ENCODE data around the gene CDK6. TPM values are rescaled to one million over a fixed set of nuclear protein-coding genes. Genes with fewer than 3 reads are reported as not detected.

Gene CDK6
- total RNA-seq, 3 donors from 2014 or later (not counting 1 experiment from before 2014, with no cell fraction given), result 41.1 to 46.3 (median 45.1) TPM

GRCh38 chr7:92727755-92728154 lies 108.6 kb downstream of the CDK6 start:
- ATAC-seq (no peak), DNase-seq (no peak)
- H3K36me3 Mint-ChIP-seq, result peaks cover 18% of the 10 kb centered on the region
- H3K4me1 ChIP-seq (ENCODE audit: control insufficient read depth, insufficient read depth, low read length), result peaks cover 3% of the 10 kb centered on the region
- no peak overlapping the region for H3K27ac Mint-ChIP-seq
- intact Hi-C loops (cut with micrococcal nuclease), result no loop called here
- H3K9me3 ChIP-seq (ENCODE audit: control insufficient read depth, insufficient read depth, low read length), result no peaks in the 10 kb centered on the region
- H3K4me3 ChIP-seq (ENCODE audit: low read length), result no peak overlapping the region
- no peak overlapping the region for H3K4me3 Mint-ChIP-seq
- H3K9me3 Mint-ChIP-seq, result no peaks in the 10 kb centered on the region
- H3K4me1 Mint-ChIP-seq, result peaks cover 16 to 20% of the 10 kb centered on the region in 2 donors
- no peaks in the 10 kb centered on the region for H3K27me3 Mint-ChIP-seq (ENCODE audit: low read depth in 2 of 2)
- H3K36me3 ChIP-seq (ENCODE audit: control insufficient read depth, insufficient read depth, low read length), result peaks cover 20% of the 10 kb centered on the region
- WGBS (ENCODE audit: insufficient coverage), result no CpG with 5 or more reads among the region's 1 CpG
- no peaks in the 10 kb centered on the region for H3K27me3 ChIP-seq (ENCODE audit: control insufficient read depth, insufficient read depth, low read length)
- TF ChIP-seq, protein P1, sequence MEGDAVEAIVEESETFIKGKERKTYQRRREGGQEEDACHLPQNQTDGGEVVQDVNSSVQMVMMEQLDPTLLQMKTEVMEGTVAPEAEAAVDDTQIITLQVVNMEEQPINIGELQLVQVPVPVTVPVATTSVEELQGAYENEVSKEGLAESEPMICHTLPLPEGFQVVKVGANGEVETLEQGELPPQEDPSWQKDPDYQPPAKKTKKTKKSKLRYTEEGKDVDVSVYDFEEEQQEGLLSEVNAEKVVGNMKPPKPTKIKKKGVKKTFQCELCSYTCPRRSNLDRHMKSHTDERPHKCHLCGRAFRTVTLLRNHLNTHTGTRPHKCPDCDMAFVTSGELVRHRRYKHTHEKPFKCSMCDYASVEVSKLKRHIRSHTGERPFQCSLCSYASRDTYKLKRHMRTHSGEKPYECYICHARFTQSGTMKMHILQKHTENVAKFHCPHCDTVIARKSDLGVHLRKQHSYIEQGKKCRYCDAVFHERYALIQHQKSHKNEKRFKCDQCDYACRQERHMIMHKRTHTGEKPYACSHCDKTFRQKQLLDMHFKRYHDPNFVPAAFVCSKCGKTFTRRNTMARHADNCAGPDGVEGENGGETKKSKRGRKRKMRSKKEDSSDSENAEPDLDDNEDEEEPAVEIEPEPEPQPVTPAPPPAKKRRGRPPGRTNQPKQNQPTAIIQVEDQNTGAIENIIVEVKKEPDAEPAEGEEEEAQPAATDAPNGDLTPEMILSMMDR (IDR thresholded peaks at IDR 0.05), result no peak
- no peak overlapping the region for H3K27ac ChIP-seq (ENCODE audit: low read length)

- no peaks in the 10 kb centered on the region for H3K27me3 Mint-ChIP-seq (ENCODE audit: low read depth in 2 of 2)
- H3K9me3 Mint-ChIP-seq, result no peaks in the 10 kb centered on the region
Observed at GRCh38 chr7:92725161-92725925, 111.0 kb downstream of the CDK6 start.

DNA sequence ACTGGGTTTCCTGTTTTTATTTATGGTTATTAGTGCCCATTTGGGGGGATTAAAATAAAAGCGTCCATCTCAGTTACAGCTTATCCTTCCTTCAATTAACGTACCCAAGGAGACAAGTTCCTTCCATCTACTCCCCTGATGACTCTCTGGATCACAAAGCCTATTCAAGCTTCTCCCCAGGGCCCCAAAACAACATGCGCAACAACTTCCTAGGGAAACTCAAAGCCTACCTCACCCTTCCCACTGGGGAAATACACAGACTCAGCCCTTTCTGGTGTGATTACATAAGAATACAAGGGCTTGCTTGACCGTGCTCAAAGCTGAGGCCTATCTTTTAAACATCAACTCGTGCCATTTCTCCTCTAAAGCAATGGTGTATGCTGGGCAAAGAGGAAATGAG lies 112.4 kb downstream of the CDK6 start:
- Mint-ChIP-seq H3K27me3 (ENCODE audit: low read depth in 2 of 2) (no peaks in the 10 kb centered on the region), H3K27ac (no peak overlapping the region), H3K4me1 (peaks cover 10 to 11% of the 10 kb centered on the region in 2 donors), H3K36me3 (peaks cover 18% of the 10 kb centered on the region), H3K4me3 (no peak overlapping the region), H3K9me3 (no peaks in the 10 kb centered on the region)
- TF ChIP-seq, protein P1 (IDR thresholded peaks at IDR 0.05), result no peak
- Histone ChIP-seq H3K27ac (ENCODE audit: low read length) (no peak overlapping the region), H3K4me1 (ENCODE audit: control insufficient read depth, insufficient read depth, low read length) (no peaks in the 10 kb centered on the region), H3K27me3 (ENCODE audit: control insufficient read depth, insufficient read depth, low read length) (no peaks in the 10 kb centered on the region), H3K4me3 (ENCODE audit: low read length) (no peak overlapping the region), H3K36me3 (ENCODE audit: control insufficient read depth, insufficient read depth, low read length) (peaks cover 20% of the 10 kb centered on the region), H3K9me3 (ENCODE audit: control insufficient read depth, insufficient read depth, low read length) (no peaks in the 10 kb centered on the region)
- intact Hi-C loops (cut with micrococcal nuclease), result no loop called here
- no peak for ATAC-seq
- WGBS (ENCODE audit: insufficient coverage), result 74% methylated on average over 4 of the region's 5 CpGs
- no peak for DNase-seq

More at GRCh38 chr7:92725161-92725925, 111.0 kb downstream of the CDK6 start:
- WGBS (ENCODE audit: insufficient coverage), result 93% methylated on average over 13 of the region's 14 CpGs
- no peak overlapping the region for H3K4me3 ChIP-seq (ENCODE audit: low read length)
- peaks cover 18% of the 10 kb centered on the region for H3K36me3 Mint-ChIP-seq
- no peaks in the 10 kb centered on the region for H3K4me1 ChIP-seq (ENCODE audit: control insufficient read depth, insufficient read depth, low read length)
- no peak overlapping the region for H3K27ac ChIP-seq (ENCODE audit: low read length)
- no peaks in the 10 kb centered on the region for H3K9me3 ChIP-seq (ENCODE audit: control insufficient read depth, insufficient read depth, low read length)
- DNase-seq (no peak), ATAC-seq (no peak)
- no peak overlapping the region for H3K27ac Mint-ChIP-seq
- H3K4me1 Mint-ChIP-seq, result peaks cover 7 to 16% of the 10 kb centered on the region in 2 donors
- intact Hi-C loops (cut with micrococcal nuclease), result no loop called here
- no peak overlapping the region for H3K4me3 Mint-ChIP-seq
- peaks cover 20% of the 10 kb centered on the region for H3K36me3 ChIP-seq (ENCODE audit: control insufficient read depth, insufficient read depth, low read length)
- no peaks in the 10 kb centered on the region for H3K27me3 ChIP-seq (ENCODE audit: control insufficient read depth, insufficient read depth, low read length)
- TF ChIP-seq, protein P1 (IDR thresholded peaks at IDR 0.05), result no peak
